Measurements from ENCODE around the gene CTPS1.

DNA sequence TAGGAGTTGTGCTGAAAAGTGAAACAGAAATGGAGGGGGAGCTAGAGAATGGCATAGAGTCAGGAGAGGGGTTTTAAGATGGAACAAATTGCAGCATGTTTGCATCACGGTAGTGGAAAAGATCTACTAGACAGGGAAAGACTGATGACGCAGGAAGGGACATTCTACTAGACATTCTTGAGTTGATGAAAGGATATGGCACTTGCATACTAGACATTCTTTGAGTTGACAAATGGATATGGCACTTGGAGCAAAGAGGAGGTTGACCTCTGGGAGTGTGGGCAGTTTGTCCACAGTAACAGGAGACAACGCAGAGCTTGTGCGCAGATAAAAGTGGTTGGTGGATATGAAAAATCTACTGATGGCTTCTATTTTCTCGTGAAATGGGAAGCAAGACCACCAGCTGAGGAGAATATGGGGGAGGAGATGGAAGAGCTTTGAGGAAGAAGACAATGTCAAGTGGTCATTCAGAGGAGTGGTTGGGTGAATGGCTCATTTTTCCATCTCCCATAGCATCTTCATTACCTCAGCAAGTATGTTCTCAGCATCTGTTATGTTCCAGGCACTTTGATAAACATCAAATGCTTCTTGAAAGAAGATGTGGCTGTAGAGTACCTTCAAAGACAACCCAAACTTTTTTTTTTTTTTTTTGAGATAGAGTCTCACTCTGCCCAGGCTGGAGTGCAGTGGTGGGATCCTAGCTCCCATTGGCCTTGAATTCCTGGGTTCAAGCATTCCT lies 2.4 kb upstream of the CTPS1 start:
- TF ChIP-seq, protein P1, sequence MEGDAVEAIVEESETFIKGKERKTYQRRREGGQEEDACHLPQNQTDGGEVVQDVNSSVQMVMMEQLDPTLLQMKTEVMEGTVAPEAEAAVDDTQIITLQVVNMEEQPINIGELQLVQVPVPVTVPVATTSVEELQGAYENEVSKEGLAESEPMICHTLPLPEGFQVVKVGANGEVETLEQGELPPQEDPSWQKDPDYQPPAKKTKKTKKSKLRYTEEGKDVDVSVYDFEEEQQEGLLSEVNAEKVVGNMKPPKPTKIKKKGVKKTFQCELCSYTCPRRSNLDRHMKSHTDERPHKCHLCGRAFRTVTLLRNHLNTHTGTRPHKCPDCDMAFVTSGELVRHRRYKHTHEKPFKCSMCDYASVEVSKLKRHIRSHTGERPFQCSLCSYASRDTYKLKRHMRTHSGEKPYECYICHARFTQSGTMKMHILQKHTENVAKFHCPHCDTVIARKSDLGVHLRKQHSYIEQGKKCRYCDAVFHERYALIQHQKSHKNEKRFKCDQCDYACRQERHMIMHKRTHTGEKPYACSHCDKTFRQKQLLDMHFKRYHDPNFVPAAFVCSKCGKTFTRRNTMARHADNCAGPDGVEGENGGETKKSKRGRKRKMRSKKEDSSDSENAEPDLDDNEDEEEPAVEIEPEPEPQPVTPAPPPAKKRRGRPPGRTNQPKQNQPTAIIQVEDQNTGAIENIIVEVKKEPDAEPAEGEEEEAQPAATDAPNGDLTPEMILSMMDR (IDR thresholded peaks at IDR 0.05): no peak
- no peak for TF ChIP-seq POLR2AphosphoS5 (IDR thresholded peaks at IDR 0.05)

Data from breast epithelium (tissue), 3 donors.